Measurements from ENCODE around the gene IQGAP3.

DNA sequence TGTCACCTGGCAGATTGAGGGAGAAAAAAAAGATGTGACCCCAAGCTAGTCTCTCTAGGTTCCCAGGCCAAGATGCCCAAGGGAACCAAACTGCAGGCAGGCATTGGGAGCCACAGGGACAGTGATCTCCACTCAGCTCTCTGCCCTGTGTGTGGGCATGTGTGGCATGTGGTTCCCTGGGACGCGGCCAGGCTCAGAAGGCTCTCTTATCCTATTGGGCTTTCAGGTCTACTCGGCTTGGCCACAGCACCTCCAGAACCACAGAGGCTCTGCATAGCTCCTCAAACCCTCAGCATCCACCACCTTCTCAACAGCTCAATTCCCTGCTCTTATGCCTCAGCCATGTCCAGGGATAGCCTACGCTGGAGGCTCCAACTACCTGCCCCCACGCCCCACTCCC is 22.0 kb downstream of the IQGAP3 start:
- TF ChIP-seq RAD21 (IDR thresholded peaks at IDR 0.05; ENCODE audit: low read length) (no peak), EP300 (IDR thresholded peaks at IDR 0.05; ENCODE audit: borderline replicate concordance in 1 of 2, low read depth in 1 of 2, low read length in 1 of 2) (no peak), SMC3 (IDR thresholded peaks at IDR 0.05; ENCODE audit: low read depth, low read length) (no peak), MXI1 (IDR thresholded peaks at IDR 0.05; ENCODE audit: low read depth, low read length) (no peak), NRF1 (IDR thresholded peaks at IDR 0.05; ENCODE audit: low read depth, low read length) (no peak), RCOR1 (IDR thresholded peaks at IDR 0.05; ENCODE audit: low read length) (no peak), JUND (IDR thresholded peaks at IDR 0.05) (no peak), TAF1 (IDR thresholded peaks at IDR 0.05; ENCODE audit: borderline replicate concordance, low read depth, low read length) (no peak), YY1 (IDR thresholded peaks at IDR 0.05; ENCODE audit: low read depth) (no peak), NFIC (IDR thresholded peaks at IDR 0.05; ENCODE audit: borderline replicate concordance) (no peak), EZH2phosphoT487 (IDR thresholded peaks at IDR 0.05; ENCODE audit: borderline replicate concordance, low read depth) (no peak)
- TF ChIP-seq, protein P1, sequence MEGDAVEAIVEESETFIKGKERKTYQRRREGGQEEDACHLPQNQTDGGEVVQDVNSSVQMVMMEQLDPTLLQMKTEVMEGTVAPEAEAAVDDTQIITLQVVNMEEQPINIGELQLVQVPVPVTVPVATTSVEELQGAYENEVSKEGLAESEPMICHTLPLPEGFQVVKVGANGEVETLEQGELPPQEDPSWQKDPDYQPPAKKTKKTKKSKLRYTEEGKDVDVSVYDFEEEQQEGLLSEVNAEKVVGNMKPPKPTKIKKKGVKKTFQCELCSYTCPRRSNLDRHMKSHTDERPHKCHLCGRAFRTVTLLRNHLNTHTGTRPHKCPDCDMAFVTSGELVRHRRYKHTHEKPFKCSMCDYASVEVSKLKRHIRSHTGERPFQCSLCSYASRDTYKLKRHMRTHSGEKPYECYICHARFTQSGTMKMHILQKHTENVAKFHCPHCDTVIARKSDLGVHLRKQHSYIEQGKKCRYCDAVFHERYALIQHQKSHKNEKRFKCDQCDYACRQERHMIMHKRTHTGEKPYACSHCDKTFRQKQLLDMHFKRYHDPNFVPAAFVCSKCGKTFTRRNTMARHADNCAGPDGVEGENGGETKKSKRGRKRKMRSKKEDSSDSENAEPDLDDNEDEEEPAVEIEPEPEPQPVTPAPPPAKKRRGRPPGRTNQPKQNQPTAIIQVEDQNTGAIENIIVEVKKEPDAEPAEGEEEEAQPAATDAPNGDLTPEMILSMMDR (IDR thresholded peaks at IDR 0.05) = no peak
- TF ChIP-seq, protein P2, sequence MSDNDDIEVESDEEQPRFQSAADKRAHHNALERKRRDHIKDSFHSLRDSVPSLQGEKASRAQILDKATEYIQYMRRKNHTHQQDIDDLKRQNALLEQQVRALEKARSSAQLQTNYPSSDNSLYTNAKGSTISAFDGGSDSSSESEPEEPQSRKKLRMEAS (IDR thresholded peaks at IDR 0.05; ENCODE audit: low read depth) = no peak
- TF ChIP-seq, protein P3, sequence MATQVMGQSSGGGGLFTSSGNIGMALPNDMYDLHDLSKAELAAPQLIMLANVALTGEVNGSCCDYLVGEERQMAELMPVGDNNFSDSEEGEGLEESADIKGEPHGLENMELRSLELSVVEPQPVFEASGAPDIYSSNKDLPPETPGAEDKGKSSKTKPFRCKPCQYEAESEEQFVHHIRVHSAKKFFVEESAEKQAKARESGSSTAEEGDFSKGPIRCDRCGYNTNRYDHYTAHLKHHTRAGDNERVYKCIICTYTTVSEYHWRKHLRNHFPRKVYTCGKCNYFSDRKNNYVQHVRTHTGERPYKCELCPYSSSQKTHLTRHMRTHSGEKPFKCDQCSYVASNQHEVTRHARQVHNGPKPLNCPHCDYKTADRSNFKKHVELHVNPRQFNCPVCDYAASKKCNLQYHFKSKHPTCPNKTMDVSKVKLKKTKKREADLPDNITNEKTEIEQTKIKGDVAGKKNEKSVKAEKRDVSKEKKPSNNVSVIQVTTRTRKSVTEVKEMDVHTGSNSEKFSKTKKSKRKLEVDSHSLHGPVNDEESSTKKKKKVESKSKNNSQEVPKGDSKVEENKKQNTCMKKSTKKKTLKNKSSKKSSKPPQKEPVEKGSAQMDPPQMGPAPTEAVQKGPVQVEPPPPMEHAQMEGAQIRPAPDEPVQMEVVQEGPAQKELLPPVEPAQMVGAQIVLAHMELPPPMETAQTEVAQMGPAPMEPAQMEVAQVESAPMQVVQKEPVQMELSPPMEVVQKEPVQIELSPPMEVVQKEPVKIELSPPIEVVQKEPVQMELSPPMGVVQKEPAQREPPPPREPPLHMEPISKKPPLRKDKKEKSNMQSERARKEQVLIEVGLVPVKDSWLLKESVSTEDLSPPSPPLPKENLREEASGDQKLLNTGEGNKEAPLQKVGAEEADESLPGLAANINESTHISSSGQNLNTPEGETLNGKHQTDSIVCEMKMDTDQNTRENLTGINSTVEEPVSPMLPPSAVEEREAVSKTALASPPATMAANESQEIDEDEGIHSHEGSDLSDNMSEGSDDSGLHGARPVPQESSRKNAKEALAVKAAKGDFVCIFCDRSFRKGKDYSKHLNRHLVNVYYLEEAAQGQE (IDR thresholded peaks at IDR 0.05; ENCODE audit: low read depth, low read length) = no peak
